ENCODE measurements around the gene CKAP4. TPM values are rescaled to one million over a fixed set of nuclear protein-coding genes. Genes with fewer than 3 reads are reported as not detected.

CKAP4 gene
- total RNA-seq, 1 experiment from 2014 or later, result 133 TPM

DNA sequence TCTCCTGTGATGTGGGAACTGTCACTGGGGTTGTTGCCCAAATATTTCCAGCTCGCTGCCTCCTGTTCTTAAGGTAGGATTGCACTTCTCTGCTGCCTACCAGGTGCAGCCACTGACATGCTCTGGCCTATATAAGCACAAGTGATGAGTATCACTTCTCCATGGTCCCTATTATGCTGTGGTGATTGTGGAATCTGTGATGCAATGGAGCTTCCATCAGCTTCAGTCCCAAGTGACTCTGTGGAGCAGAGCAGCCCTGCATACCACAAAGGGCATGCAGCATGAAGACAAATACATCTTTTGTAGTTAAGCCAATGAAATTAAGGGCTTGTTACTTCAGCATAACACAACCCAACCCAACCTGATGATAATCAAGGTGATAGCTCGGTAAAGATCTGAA is 43.5 kb downstream of the CKAP4 start:
- DNase-seq (ENCODE audit: low spot score), result no peak

DNA sequence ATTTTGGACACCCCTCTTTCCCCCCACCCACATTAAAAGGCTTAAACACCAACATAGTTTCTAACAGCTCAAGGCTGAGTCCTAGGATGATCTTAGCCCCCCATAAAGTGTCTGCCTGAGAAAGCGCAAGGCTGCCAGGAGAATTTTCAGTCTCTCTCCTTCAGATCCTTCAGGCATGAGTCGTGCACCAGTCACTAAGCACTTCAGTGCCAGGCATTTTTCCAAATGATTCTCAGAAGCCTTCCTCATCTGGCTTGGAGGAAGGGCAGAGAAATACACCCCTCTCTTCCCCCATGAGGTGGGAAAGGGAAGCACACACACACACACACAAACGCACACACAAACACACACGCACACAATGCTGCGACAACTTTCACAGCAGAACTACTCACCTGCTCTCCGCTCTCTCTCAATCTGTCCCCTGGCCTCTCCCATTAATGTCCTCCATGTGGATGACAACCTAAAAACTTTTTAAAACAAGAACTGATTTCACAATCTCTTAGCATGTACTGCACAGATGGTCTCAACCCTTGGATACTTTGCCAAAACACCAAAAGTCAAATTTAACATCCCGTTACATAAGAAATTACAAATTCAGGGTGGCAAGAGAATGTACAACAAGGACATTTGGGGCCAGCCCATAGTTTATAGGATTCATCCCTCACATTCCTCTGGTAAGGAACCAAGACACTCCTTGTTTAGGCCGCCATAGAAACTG is 49.8 kb downstream of the CKAP4 start:
- DNase-seq (ENCODE audit: low spot score), result no peak

DNA sequence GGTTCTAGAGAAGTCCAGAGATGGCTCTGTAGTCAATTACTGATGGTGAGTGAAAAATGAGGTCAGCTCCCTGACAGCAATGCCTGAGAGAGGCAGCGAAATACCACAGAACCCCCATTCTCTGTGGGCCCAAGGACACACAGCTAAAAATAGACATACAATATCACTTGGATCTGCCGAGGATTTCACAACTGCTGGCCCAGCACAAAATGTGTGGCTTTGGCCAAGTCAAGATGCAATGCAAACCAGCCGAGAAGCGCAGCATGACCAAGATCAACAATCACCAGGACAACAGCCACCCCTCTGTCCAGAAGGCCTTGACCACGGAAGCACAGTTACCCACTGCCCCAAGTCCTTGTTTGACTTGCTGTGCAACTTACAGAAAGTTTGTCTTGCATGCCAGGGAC is 52.2 kb downstream of the CKAP4 start:
- DNase-seq (ENCODE audit: low spot score), result no peak

DNA sequence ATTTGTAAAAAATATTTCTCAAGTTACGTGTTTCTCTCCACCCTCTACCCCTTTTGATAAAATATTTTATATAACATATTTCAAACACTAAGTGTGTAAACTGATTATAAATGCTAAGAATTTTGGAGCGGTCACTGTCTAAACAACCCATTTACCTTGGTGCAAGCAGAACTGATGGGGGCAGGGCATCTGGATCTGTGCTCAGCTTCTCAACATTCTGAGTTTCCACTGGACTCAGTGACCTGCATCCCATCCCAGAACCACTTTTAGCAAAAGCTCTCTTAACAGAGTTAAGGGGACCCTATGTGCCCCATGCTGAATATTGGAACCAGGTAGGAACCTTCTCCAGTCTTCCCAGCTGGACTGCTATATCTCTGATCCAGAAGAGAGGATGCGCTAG is 53.5 kb downstream of the CKAP4 start:
- no peak for DNase-seq (ENCODE audit: low spot score)

DNA sequence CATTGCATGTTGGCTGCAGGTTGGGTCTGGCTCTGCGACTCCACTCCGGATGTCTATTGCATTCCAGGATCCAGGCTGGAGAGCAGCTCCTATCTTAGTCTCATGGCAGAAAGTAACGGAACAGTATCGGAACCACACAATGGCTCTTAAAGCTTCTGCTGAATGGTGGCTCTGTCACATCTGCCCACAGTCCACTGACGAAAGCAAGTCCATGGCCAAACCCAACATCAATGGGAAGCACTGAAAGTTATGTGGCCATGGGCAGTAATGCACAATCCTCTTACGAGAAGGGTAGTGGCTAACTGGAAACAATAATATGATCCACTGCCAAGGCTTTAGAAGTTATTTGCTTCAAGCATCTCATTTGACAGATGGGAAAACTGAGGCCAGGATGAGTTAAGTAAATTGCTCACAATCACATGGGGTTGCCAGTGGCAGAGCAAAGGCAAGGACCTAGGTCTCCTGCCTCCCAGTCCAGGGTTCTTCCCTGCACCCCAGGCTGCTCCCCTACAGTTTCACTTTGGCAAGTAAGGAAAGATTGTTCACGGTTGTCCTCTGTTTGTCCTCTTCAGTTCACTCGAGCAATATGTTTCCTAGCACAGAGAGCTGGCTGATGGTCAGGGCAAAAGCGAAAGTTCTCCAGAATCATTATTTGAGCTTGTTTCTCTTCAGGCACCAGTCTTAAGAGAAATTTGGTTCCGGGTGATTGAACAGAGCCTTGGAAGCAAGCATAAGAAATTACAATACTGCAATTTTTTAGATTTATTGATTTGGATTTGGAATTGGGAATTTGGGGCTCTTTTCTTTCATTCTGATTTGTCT is 54.2 kb downstream of the CKAP4 start:
- no peak for DNase-seq (ENCODE audit: low spot score)

DNA sequence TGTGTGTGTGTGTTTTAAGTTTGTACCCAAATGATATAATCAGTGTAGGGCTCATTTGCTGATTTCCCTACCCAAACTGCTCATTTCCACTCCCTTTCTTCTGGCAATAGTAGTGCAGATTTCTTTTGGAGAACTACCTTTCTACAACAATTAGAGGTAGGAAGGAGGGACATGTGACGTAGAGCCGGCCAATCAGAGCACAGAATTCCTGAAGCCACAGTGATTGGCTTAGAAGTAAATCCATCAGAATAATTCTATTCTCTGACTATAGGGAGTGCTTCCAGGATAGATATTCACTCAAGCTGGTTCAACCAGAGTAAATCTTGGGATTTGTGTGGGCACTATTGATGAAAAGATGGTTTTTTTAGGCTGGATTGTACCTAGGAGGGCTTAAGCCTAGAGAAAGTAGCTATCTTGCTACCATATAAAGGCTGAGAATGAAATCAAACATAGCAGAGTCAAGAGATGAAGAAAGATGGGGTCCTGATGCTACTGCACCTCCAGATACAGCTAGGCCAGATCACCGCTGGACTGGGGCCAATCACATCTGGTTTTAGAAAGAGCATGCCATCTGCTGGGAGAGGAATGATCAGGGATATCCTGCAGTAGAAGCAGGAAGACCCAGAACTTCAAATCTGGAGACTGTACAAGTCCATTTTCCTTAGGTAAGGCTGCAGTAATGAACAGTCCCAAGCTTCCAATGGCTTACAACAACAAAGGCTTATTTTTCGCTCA is 55.0 kb downstream of the CKAP4 start:
- no peak for DNase-seq (ENCODE audit: low spot score)

DNA sequence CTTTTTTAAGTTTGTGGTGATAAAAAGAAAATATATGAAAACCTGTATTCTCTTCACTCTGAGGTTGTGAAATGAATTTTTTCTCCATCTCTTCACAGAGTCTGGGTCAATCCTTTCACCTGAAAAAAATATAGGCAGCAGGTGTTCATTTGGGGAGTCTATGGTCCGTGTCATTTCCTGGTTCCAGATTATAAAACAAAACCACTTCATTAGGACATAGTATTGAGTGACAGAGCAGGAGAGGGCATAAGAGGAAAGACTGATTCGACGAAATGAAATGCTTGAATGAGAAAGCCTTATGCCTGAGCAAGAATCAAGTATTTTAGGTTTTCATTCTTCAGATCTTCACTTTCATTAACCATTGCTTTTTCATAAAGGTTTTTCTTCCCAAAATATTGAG is 57.2 kb downstream of the CKAP4 start:
- no peak for DNase-seq (ENCODE audit: low spot score)

DNA sequence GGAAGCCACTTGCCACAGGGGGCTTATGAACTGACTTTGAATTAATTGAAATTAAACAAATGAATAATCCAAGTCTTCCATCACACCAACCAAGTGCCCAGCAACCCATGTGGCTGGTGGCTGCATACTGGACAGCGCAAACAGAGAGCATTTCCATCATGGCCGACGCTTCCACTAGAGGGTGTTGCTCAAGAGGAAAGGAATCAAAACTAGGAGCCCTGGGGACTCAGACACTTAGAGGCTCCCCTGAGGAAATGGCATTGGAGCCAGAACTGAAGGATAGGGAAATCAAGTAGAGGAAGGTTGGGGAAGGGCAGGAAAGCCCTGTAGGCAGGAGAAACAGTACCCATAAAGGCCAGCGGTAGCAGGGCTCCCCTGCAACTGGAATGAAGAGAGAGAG is 58.5 kb downstream of the CKAP4 start:
- DNase-seq (ENCODE audit: low spot score), result no peak

DNA sequence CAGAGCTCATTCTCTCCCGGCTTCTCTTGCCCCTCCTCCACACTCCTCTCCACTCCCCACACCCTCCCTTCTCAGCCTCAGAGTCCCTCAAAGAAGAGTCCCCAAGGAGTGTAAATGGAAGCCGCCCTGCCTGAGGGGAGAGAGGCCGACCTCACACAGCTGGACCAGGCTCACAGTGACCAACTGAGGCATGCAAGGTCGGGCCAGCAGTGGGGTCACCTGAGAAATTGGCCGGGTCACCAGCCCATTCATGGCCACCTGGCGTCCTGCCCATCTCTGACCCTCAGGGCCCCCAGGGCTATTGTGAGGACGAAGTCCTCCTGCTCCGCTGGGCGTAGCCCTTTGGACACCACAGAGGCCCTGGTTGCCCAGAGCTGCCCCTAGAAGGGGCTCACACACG is 59.6 kb downstream of the CKAP4 start:
- no peak for DNase-seq (ENCODE audit: low spot score)

Other genes starting within 250 kb of the CKAP4 start
- gene NUAK1, start 109.1 kb downstream of the CKAP4 start, total RNA-seq (2014; rRNA removed; shearing (Covaris generic)), result 35.5 and 36.1 TPM in 2 replicates
- gene TCP11L2, start 54.7 kb upstream of the CKAP4 start, total RNA-seq (2014; rRNA removed; shearing (Covaris generic)), result 3.6 TPM in 2 replicates
- 7.2 and 8.6 TPM in 2 replicates for gene POLR3B, start 109.7 kb upstream of the CKAP4 start, total RNA-seq (2014; rRNA removed; shearing (Covaris generic))

All from A172 (cell line).